Mesodermal cell (in vitro differentiated cells): ENCODE measurements around the gene GLRA2. TPM values are rescaled to one million over a fixed set of nuclear protein-coding genes. Genes with fewer than 3 reads are reported as not detected.

Experiments used
- H3K27ac ChIP-seq: 2 replicates; pipeline ENCODE4 v1.7.0; 2013; ENCODE audit warnings: mild to moderate bottlenecking, low read depth, low read length, moderate library complexity; ENCODE audit not compliant: severe bottlenecking
- H3K36me3 ChIP-seq: 2 replicates; pipeline ENCODE4 v1.7.1; 2013; ENCODE audit warnings: mild to moderate bottlenecking, low read length, moderate library complexity; ENCODE audit not compliant: control insufficient read depth, insufficient read depth
- H3K4me1 ChIP-seq: one replicate; pipeline ENCODE4 v1.7.1; 2013; ENCODE audit warnings: mild to moderate bottlenecking, low read length; ENCODE audit not compliant: insufficient read depth, control insufficient read depth, poor library complexity, severe bottlenecking
- H3K4me3 ChIP-seq: 2 replicates; pipeline ENCODE4 v1.7.0; 2013; ENCODE audit warnings: low read length, control low read depth, mild to moderate bottlenecking; ENCODE audit not compliant: insufficient read depth, poor library complexity, severe bottlenecking; ENCODE audit errors: extremely low read depth
- H3K9me3 ChIP-seq: 2 replicates; pipeline ENCODE4 v1.7.1; 2013; ENCODE audit warnings: mild to moderate bottlenecking, low read length, moderate library complexity; ENCODE audit not compliant: control insufficient read depth
- WGBS, 2 experiments: methylation state at CpG; one replicate each; pipeline ENCODE4 v1.1.5; 2013; ENCODE audit warnings: missing lambda C conversion rate in 2 of 2; ENCODE audit not compliant: insufficient coverage in 2 of 2; 5-methylcytosine and 5-hydroxymethylcytosine counted together
- polyA plus RNA-seq, 2 experiments: library from polyadenylated mRNA; stranded (reverse); fragments of 50-300 nt; gene quantifications; one replicate each; pipeline ENCODE4 v1.2.3, GENCODE V29; 2013

The GLRA2 gene
- 0.37 TPM for polyA plus RNA-seq (2013, experiment 1 of 2)
- polyA plus RNA-seq (2013, experiment 2 of 2) = not detected

GRCh38 chrX:14529290-14529989 is at the start of gene GLRA2:
Gene GLRA2, plus strand, starts transcription at chrX:14529536. Its CDS starts 522 bp downstream, at chrX:14530058.
- Histone ChIP-seq H3K9me3 (no peaks in the 10 kb centered on the region), H3K27ac (no peak within 1 kb of the TSS), H3K4me3 (peak within 1 kb of the TSS; percentile 16), H3K36me3 (no peaks in the 10 kb centered on the region), H3K4me1 (no peaks in the 10 kb centered on the region)
- 0% methylated on average over 4 to 8 of the region's 17 CpGs for WGBS, 2 experiments

- no peak overlapping the region for H3K4me3 ChIP-seq
- WGBS, 2 experiments = 79 to 80% methylated on average over 3 to 4 of the region's 8 CpGs
- no peaks in the 10 kb centered on the region for H3K9me3 ChIP-seq
- no peaks in the 10 kb centered on the region for H3K36me3 ChIP-seq
- peaks cover 7% of the 10 kb centered on the region for H3K4me1 ChIP-seq
- H3K27ac ChIP-seq = no peak overlapping the region
These were observed 39.9 kb upstream of the GLRA2 start for GRCh38 chrX:14489437-14489836.

- 80% methylated on average over 1 of the region's 3 CpGs; no CpG with 5 or more reads in 1 of the 2 experiments for WGBS, 2 experiments
These were observed 37.6 kb upstream of the GLRA2 start for GRCh38 chrX:14491689-14492088.

GRCh38 chrX:14496674-14497073 is 32.7 kb upstream of the GLRA2 start:
- Histone ChIP-seq H3K4me3 (no peak overlapping the region), H3K4me1 (no peaks in the 10 kb centered on the region), H3K36me3 (no peaks in the 10 kb centered on the region), H3K9me3 (no peaks in the 10 kb centered on the region), H3K27ac (no peak overlapping the region)
- WGBS, 2 experiments = no CpG with 5 or more reads among the region's 3 CpGs

More at GRCh38 chrX:14491689-14492088, 37.6 kb upstream of the GLRA2 start:
- no peak overlapping the region for H3K27ac ChIP-seq
- no peak overlapping the region for H3K4me3 ChIP-seq
- H3K9me3 ChIP-seq = no peaks in the 10 kb centered on the region
- H3K4me1 ChIP-seq = peaks cover 7% of the 10 kb centered on the region
- no peaks in the 10 kb centered on the region for H3K36me3 ChIP-seq

GRCh38 chrX:14497184-14497666 is 32.1 kb upstream of the GLRA2 start:
- WGBS, 2 experiments = no CpG with 5 or more reads among the region's 4 CpGs
- no peaks in the 10 kb centered on the region for H3K9me3 ChIP-seq
- no peak overlapping the region for H3K27ac ChIP-seq
- no peaks in the 10 kb centered on the region for H3K4me1 ChIP-seq
- H3K4me3 ChIP-seq = no peak overlapping the region
- H3K36me3 ChIP-seq = no peaks in the 10 kb centered on the region

GRCh38 chrX:14501327-14501726 is 28.0 kb upstream of the GLRA2 start:
- Histone ChIP-seq H3K4me3 (no peak overlapping the region), H3K9me3 (no peaks in the 10 kb centered on the region), H3K27ac (no peak overlapping the region), H3K36me3 (no peaks in the 10 kb centered on the region), H3K4me1 (no peaks in the 10 kb centered on the region)
- 100% methylated on average over 1 of the region's 5 CpGs for WGBS, 2 experiments

GRCh38 chrX:14504960-14505538 is 24.3 kb upstream of the GLRA2 start:
- H3K4me3 ChIP-seq = no peak overlapping the region

GRCh38 chrX:14505648-14506047 is 23.7 kb upstream of the GLRA2 start:
- Histone ChIP-seq H3K4me1 (no peaks in the 10 kb centered on the region), H3K27ac (no peak overlapping the region), H3K9me3 (no peaks in the 10 kb centered on the region), H3K4me3 (no peak overlapping the region), H3K36me3 (no peaks in the 10 kb centered on the region)
- 100% methylated on average over 1 of the region's 1 CpG; no CpG with 5 or more reads in 1 of the 2 experiments for WGBS, 2 experiments

More at GRCh38 chrX:14504960-14505538, 24.3 kb upstream of the GLRA2 start:
- Histone ChIP-seq H3K27ac (no peak overlapping the region), H3K9me3 (no peaks in the 10 kb centered on the region), H3K4me1 (no peaks in the 10 kb centered on the region), H3K36me3 (no peaks in the 10 kb centered on the region)
- WGBS, 2 experiments = no CpG with 5 or more reads among the region's 1 CpG

- Histone ChIP-seq H3K36me3 (no peaks in the 10 kb centered on the region), H3K4me3 (no peak overlapping the region), H3K9me3 (no peaks in the 10 kb centered on the region), H3K27ac (no peak overlapping the region), H3K4me1 (no peaks in the 10 kb centered on the region)
These were observed 22.5 kb upstream of the GLRA2 start for GRCh38 chrX:14506866-14507265.

- Histone ChIP-seq H3K27ac (no peak overlapping the region), H3K4me3 (no peak overlapping the region), H3K36me3 (no peaks in the 10 kb centered on the region), H3K9me3 (no peaks in the 10 kb centered on the region), H3K4me1 (no peaks in the 10 kb centered on the region)
- no CpG with 5 or more reads among the region's 3 CpGs for WGBS, 2 experiments
These were observed 21.2 kb upstream of the GLRA2 start for GRCh38 chrX:14508025-14508690.
